Naive B cell (primary cell): ENCODE measurements around the gene GPN2. TPM values are rescaled to one million over a fixed set of nuclear protein-coding genes. Genes with fewer than 3 reads are reported as not detected.

Source experiments
- ATAC-seq, 2 donors: fragments of 150-1000 bp; cut with Tn5 transposase; 2 replicates each; pipeline ENCODE4 v1.10.0; 2021; ENCODE audit warnings: low read depth in 2 of 2, mild to moderate bottlenecking in 2 of 2, moderate library complexity in 2 of 2
- DNase-seq: peaks from one replicate; pipeline ENCODE4 v3.0.0; 2022
- H3K27ac Mint-ChIP-seq, 6 donors: one replicate each; pipeline ENCODE4 v1.8.0; 2020 to 2022; ENCODE audit warnings: mild to moderate bottlenecking in 6 of 6, mixed read lengths in 6 of 6, moderate library complexity in 5 of 6, inconsistent platforms in 2 of 6
- H3K27me3 Mint-ChIP-seq, 3 donors: one replicate each; pipeline ENCODE4 v1.8.0; 2021 to 2022; ENCODE audit warnings: mixed read lengths in 3 of 3, mild to moderate bottlenecking in 1 of 3
- H3K36me3 Mint-ChIP-seq, 2 donors: one replicate each; pipeline ENCODE4 v1.8.0; 2020 to 2022; ENCODE audit warnings: mixed read lengths in 2 of 2, inconsistent platforms in 1 of 2, mild to moderate bottlenecking in 1 of 2
- H3K4me1 Mint-ChIP-seq, 3 donors: one replicate each; pipeline ENCODE4 v1.8.0; 2020 to 2022; ENCODE audit warnings: mixed read lengths in 3 of 3, inconsistent platforms in 1 of 3, mild to moderate bottlenecking in 1 of 3, moderate library complexity in 1 of 3
- H3K4me3 Mint-ChIP-seq, 8 donors: one replicate each; pipeline ENCODE4 v1.8.0; 2020 to 2022; ENCODE audit warnings: mild to moderate bottlenecking in 8 of 8, mixed read lengths in 8 of 8, moderate library complexity in 8 of 8, inconsistent platforms in 2 of 8
- H3K9me3 Mint-ChIP-seq, 7 donors: one replicate each; pipeline ENCODE4 v1.8.0; 2020 to 2022; ENCODE audit warnings: mixed read lengths in 7 of 7, mild to moderate bottlenecking in 5 of 7, inconsistent platforms in 2 of 7, moderate library complexity in 1 of 7
- polyA plus RNA-seq, 6 donors: library from polyadenylated mRNA; unstranded; fragments of 300-500 nt; fragmentation: Illumina TruSeq; gene quantifications; one replicate each; pipeline ENCODE4 v1.2.3, GENCODE V29; 2021; ENCODE audit warnings: low read depth in 6 of 6

The GPN2 gene
- polyA plus RNA-seq = 10 to 100 TPM in 3 of 6 donors, 1 to 10 TPM in 3; 3.4 to 15.1 (median 10.1) TPM

- peaks cover 5 to 23% of the 10 kb centered on the region in 2 donors for H3K36me3 Mint-ChIP-seq
- H3K4me3 Mint-ChIP-seq = peak within 1 kb of the TSS; percentile 93 to 97 (median 96)
- ATAC-seq (peak; percentile 94 to 96), DNase-seq (peak; percentile 74)
- no peaks in the 10 kb centered on the region for H3K9me3 Mint-ChIP-seq
- H3K4me1 Mint-ChIP-seq = peaks cover 30 to 44% (median 40%) of the 10 kb centered on the region in 3 donors
- H3K27ac Mint-ChIP-seq = peak within 1 kb of the TSS; percentile 93 to 97 (median 96)
- H3K27me3 Mint-ChIP-seq = no peaks in the 10 kb centered on the region
Measured at GRCh38 chr1:26889551-26890466, at the start of gene GPN2. Gene GPN2 (minus strand): TSS chr1:26890283. CDS start chr1:26890096, 187 bp downstream.

- Mint-ChIP-seq H3K27me3 (no peaks in the 10 kb centered on the region), H3K4me3 (no peak overlapping the region), H3K36me3 (peaks cover 10 to 11% of the 10 kb centered on the region in 2 donors), H3K9me3 (no peaks in the 10 kb centered on the region), H3K27ac (no peak overlapping the region), H3K4me1 (peaks cover 4 to 9% (median 5%) of the 10 kb centered on the region in 3 donors)
- DNase-seq (no peak), ATAC-seq (no peak)
Measured at GRCh38 chr1:26938659-26939025, 48.6 kb upstream of the GPN2 start.

GRCh38 chr1:26938004-26938658 is 48.0 kb upstream of the GPN2 start:
- no peak for ATAC-seq
- Mint-ChIP-seq H3K27me3 (no peaks in the 10 kb centered on the region), H3K9me3 (no peaks in the 10 kb centered on the region), H3K4me1 (peaks cover 4 to 11% (median 9%) of the 10 kb centered on the region in 3 donors), H3K4me3 (no peak overlapping the region), H3K27ac (no peak overlapping the region), H3K36me3 (peaks cover 10 to 11% of the 10 kb centered on the region in 2 donors)
- DNase-seq = no peak

- Mint-ChIP-seq H3K36me3 (peaks cover 0 to 4% of the 10 kb centered on the region in 2 donors), H3K4me1 (peaks cover 10 to 21% (median 16%) of the 10 kb centered on the region in 3 donors), H3K27ac (no peak overlapping the region), H3K4me3 (no peak overlapping the region), H3K27me3 (no peaks in the 10 kb centered on the region), H3K9me3 (no peaks in the 10 kb centered on the region)
- DNase-seq = no peak
- no peak for ATAC-seq
Measured at GRCh38 chr1:26936823-26937222, 46.7 kb upstream of the GPN2 start.

GRCh38 chr1:26932531-26932930 is 42.4 kb upstream of the GPN2 start:
- Mint-ChIP-seq H3K4me1 (peaks cover 10 to 19% (median 10%) of the 10 kb centered on the region in 3 donors), H3K9me3 (no peaks in the 10 kb centered on the region), H3K4me3 (peak overlapping the region in 4 of 8 donors; percentile 46 to 82 (median 66)), H3K36me3 (peaks cover 0 to 15% of the 10 kb centered on the region in 2 donors), H3K27me3 (no peaks in the 10 kb centered on the region), H3K27ac (peak overlapping the region in 5 of 6 donors; percentile 13 to 90 (median 54))
- ATAC-seq (peak; percentile 99 to 100), DNase-seq (peak; percentile 37)

- DNase-seq = no peak
- H3K27ac Mint-ChIP-seq = peak overlapping the region in 2 of 6 donors; percentile 68 to 90
- no peaks in the 10 kb centered on the region for H3K9me3 Mint-ChIP-seq
- peak overlapping the region in 6 of 8 donors; percentile 33 to 98 (median 94) for H3K4me3 Mint-ChIP-seq
- ATAC-seq = no peak
- peaks cover 30 to 41% (median 31%) of the 10 kb centered on the region in 3 donors for H3K4me1 Mint-ChIP-seq
- peaks cover 7 to 9% of the 10 kb centered on the region in 2 donors for H3K36me3 Mint-ChIP-seq
- no peaks in the 10 kb centered on the region for H3K27me3 Mint-ChIP-seq
Measured at GRCh38 chr1:26923711-26924110, 33.6 kb upstream of the GPN2 start.

GRCh38 chr1:26922901-26923300 is 32.8 kb upstream of the GPN2 start:
- no peaks in the 10 kb centered on the region for H3K27me3 Mint-ChIP-seq
- H3K27ac Mint-ChIP-seq = peak overlapping the region in 5 of 6 donors; percentile 68 to 91 (median 76)
- ATAC-seq (no peak), DNase-seq (no peak)
- H3K36me3 Mint-ChIP-seq = peaks cover 1 to 7% of the 10 kb centered on the region in 2 donors
- H3K4me3 Mint-ChIP-seq = peak overlapping the region; percentile 82 to 99 (median 96)
- no peaks in the 10 kb centered on the region for H3K9me3 Mint-ChIP-seq
- peaks cover 30 to 41% (median 31%) of the 10 kb centered on the region in 3 donors for H3K4me1 Mint-ChIP-seq

GRCh38 chr1:26922431-26922729 is 32.3 kb upstream of the GPN2 start:
- ATAC-seq = no peak
- DNase-seq = no peak
- Mint-ChIP-seq H3K36me3 (peaks cover 0 to 7% of the 10 kb centered on the region in 2 donors), H3K4me3 (peak overlapping the region; percentile 82 to 99 (median 96)), H3K27me3 (no peaks in the 10 kb centered on the region), H3K27ac (peak overlapping the region in 5 of 6 donors; percentile 68 to 99 (median 85)), H3K9me3 (no peaks in the 10 kb centered on the region), H3K4me1 (peaks cover 30 to 41% (median 31%) of the 10 kb centered on the region in 3 donors)

- H3K9me3 Mint-ChIP-seq = no peaks in the 10 kb centered on the region
- peak within 1 kb of the TSS; percentile 82 to 99 (median 96) for H3K4me3 Mint-ChIP-seq
Measured at GRCh38 chr1:26921540-26922430, 31.7 kb upstream of the GPN2 start, which contains the start of gene NUDC. Gene NUDC (plus strand): TSS chr1:26921743. CDS start chr1:26921849, 106 bp downstream.

GRCh38 chr1:26921126-26921539 is 31.1 kb upstream of the GPN2 start:
- H3K27ac Mint-ChIP-seq = peak overlapping the region; percentile 90 to 99 (median 98)
- DNase-seq (no peak), ATAC-seq (peak; percentile 46 to 47)

More at GRCh38 chr1:26921540-26922430, 31.7 kb upstream of the GPN2 start, which contains the start of gene NUDC:
- Mint-ChIP-seq H3K4me1 (peaks cover 26 to 38% (median 26%) of the 10 kb centered on the region in 3 donors), H3K27ac (peak within 1 kb of the TSS; percentile 90 to 99 (median 98)), H3K36me3 (peaks cover 0 to 2% of the 10 kb centered on the region in 2 donors), H3K27me3 (no peaks in the 10 kb centered on the region)
- ATAC-seq (peak; percentile 90), DNase-seq (peak; percentile 94)

GRCh38 chr1:26915204-26915842 is 25.2 kb upstream of the GPN2 start:
- DNase-seq = no peak
- H3K27me3 Mint-ChIP-seq = peaks cover 0 to 4% (median 0%) of the 10 kb centered on the region in 3 donors
- ATAC-seq = no peak

More at GRCh38 chr1:26921126-26921539, 31.1 kb upstream of the GPN2 start:
- peak overlapping the region; percentile 82 to 99 (median 96) for H3K4me3 Mint-ChIP-seq
- H3K4me1 Mint-ChIP-seq = peaks cover 25 to 38% (median 25%) of the 10 kb centered on the region in 3 donors
- H3K27me3 Mint-ChIP-seq = no peaks in the 10 kb centered on the region
- no peaks in the 10 kb centered on the region for H3K36me3 Mint-ChIP-seq
- H3K9me3 Mint-ChIP-seq = no peaks in the 10 kb centered on the region

More at GRCh38 chr1:26915204-26915842, 25.2 kb upstream of the GPN2 start:
- H3K9me3 Mint-ChIP-seq = no peaks in the 10 kb centered on the region
- no peak overlapping the region for H3K27ac Mint-ChIP-seq
- peaks cover 1 to 5% (median 5%) of the 10 kb centered on the region in 3 donors for H3K4me1 Mint-ChIP-seq
- no peaks in the 10 kb centered on the region for H3K36me3 Mint-ChIP-seq
- no peak overlapping the region for H3K4me3 Mint-ChIP-seq
